RWPE2 (cell line): ENCODE measurements around the gene FGD5.

Source experiments
- ATAC-seq: fragments of 200-7000 bp; cut with Tn5 transposase; 3 replicates; pipeline ENCODE4 v1.9.1; 2021; ENCODE audit warnings: low read depth
- DNase-seq: peaks from one replicate; pipeline ENCODE4 v3.0.0-alpha.2; 2020; ENCODE audit warnings: low spot score
- H3K27ac ChIP-seq: fragments of 450-650 bp; 2 replicates; pipeline ENCODE4 v1.5.1; 2017; ENCODE audit warnings: mild to moderate bottlenecking; ENCODE audit not compliant: poor library complexity, severe bottlenecking
- H3K27me3 ChIP-seq: fragments of 250-450 bp; sonication (Bioruptor Pico); 2 replicates; pipeline ENCODE4 v1.5.1; 2021; ENCODE audit warnings: mild to moderate bottlenecking, moderate library complexity; ENCODE audit not compliant: insufficient read depth, poor library complexity, severe bottlenecking
- H3K36me3 ChIP-seq: fragments of 250-450 bp; sonication (Bioruptor Pico); 2 replicates; pipeline ENCODE4 v1.5.1; 2020; ENCODE audit warnings: low read depth, mild to moderate bottlenecking, moderate library complexity
- H3K4me1 ChIP-seq: fragments of 250-450 bp; sonication (Bioruptor Pico); 2 replicates; pipeline ENCODE4 v1.5.1; 2021; ENCODE audit warnings: mild to moderate bottlenecking, moderate library complexity; ENCODE audit not compliant: insufficient read depth, poor library complexity, severe bottlenecking
- H3K4me3 ChIP-seq: fragments of 250-450 bp; sonication (Bioruptor Pico); 2 replicates; pipeline ENCODE4 v1.5.1; 2021; ENCODE audit warnings: mild to moderate bottlenecking, moderate library complexity; ENCODE audit not compliant: severe bottlenecking
- H3K9me3 ChIP-seq: fragments of 250-450 bp; sonication (Bioruptor Pico); 2 replicates; pipeline ENCODE4 v1.5.1; 2021; ENCODE audit warnings: mild to moderate bottlenecking, moderate library complexity; ENCODE audit not compliant: severe bottlenecking
- CTCF ChIP-seq: fragments of 450-650 bp; IDR thresholded peaks from one replicate; pipeline ENCODE4 v1.5.1; 2017; ENCODE audit warnings: mild to moderate bottlenecking, moderate library complexity; ENCODE audit not compliant: poor library complexity, severe bottlenecking

FGD5 gene

DNA sequence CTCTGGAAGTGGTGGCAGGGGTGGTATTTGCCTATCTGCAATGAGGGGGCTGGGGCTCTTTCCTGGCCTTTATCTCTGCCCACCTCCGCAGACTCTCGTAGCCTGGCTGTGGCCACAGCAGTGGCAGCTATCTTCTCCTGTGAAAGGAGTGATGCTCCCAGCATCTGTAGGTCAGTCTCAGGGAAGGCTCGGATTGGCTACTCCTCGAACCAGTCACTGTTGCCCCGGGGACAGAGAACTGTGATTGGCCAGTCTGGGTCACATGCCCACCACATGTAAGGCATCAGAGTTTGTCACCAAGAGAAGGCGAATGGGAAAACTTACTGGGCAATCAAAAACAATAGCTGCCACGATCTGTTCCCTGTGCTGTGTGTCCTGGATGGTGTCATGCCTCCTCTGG, 30.1 kb upstream of the FGD5 start:
- no peak overlapping the region for H3K4me3 ChIP-seq
- TF ChIP-seq CTCF: no peak
- no peaks in the 10 kb centered on the region for H3K9me3 ChIP-seq
- H3K4me1 ChIP-seq: no peaks in the 10 kb centered on the region
- DNase-seq: peak; percentile 35
- H3K27ac ChIP-seq: no peak overlapping the region
- peaks cover 5% of the 10 kb centered on the region for H3K27me3 ChIP-seq
- no peak for ATAC-seq
- H3K36me3 ChIP-seq: no peaks in the 10 kb centered on the region

- Histone ChIP-seq H3K4me1 (no peaks in the 10 kb centered on the region), H3K36me3 (no peaks in the 10 kb centered on the region), H3K27me3 (peaks cover 5% of the 10 kb centered on the region), H3K4me3 (no peak overlapping the region), H3K9me3 (no peaks in the 10 kb centered on the region), H3K27ac (no peak overlapping the region)
- no peak for ATAC-seq
- no peak for TF ChIP-seq CTCF
- peak; percentile 9 for DNase-seq
Observed at GRCh38 chr3:14789221-14789620, 29.5 kb upstream of the FGD5 start.

GRCh38 chr3:14789640-14790285, 29.0 kb upstream of the FGD5 start:
- H3K4me3 ChIP-seq: no peak overlapping the region
- no peaks in the 10 kb centered on the region for H3K4me1 ChIP-seq
- DNase-seq (peak; percentile 16), ATAC-seq (no peak)
- H3K9me3 ChIP-seq: no peaks in the 10 kb centered on the region
- H3K36me3 ChIP-seq: no peaks in the 10 kb centered on the region
- no peak overlapping the region for H3K27ac ChIP-seq
- TF ChIP-seq CTCF: no peak
- H3K27me3 ChIP-seq: peaks cover 5% of the 10 kb centered on the region

- TF ChIP-seq CTCF: peak; percentile 49
- Histone ChIP-seq H3K36me3 (no peaks in the 10 kb centered on the region), H3K4me3 (no peak overlapping the region), H3K4me1 (no peaks in the 10 kb centered on the region), H3K27me3 (peaks cover 5% of the 10 kb centered on the region), H3K9me3 (no peaks in the 10 kb centered on the region), H3K27ac (no peak overlapping the region)
- ATAC-seq (peak; percentile 51; the same call in 2 of the 3 replicates), DNase-seq (peak; percentile 30)
Observed at GRCh38 chr3:14791343-14791945, 27.3 kb upstream of the FGD5 start.

DNA sequence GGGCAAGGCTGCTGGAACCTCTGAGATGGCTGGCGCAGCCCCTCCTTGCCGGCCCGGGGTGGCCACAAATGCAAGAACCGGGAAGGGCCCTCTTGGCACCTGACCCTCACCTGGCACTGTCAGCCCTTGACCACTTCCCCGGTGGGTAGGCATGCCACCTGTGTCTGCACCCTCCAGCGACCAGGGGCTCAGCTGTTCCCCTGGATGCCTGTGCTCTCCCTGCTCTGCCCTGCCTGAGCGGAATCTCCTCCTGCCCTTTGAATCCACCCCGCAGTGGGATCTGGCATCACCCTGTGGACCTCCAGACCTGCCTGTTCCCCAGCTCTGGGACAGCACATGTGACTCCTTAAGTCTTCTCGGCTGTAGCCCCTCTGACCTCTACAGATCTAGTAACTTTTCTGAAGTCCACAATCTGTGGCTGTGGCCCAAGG, 26.1 kb upstream of the FGD5 start:
- DNase-seq (peak; percentile 41), ATAC-seq (no peak)
- Histone ChIP-seq H3K9me3 (no peaks in the 10 kb centered on the region), H3K4me3 (no peak overlapping the region), H3K27ac (no peak overlapping the region), H3K4me1 (no peaks in the 10 kb centered on the region), H3K36me3 (no peaks in the 10 kb centered on the region), H3K27me3 (peaks cover 5% of the 10 kb centered on the region)
- TF ChIP-seq CTCF: no peak
